Endothelial cell of umbilical vein (primary cell): ENCODE measurements around the gene RALGAPA1.

ENCODE experiments used
- EZH2 ChIP-seq: IDR thresholded peaks from 2 replicates; pipeline ENCODE4 v1.6.1; 2012; ENCODE audit warnings: borderline replicate concordance, low read depth, mild to moderate bottlenecking, moderate library complexity, low read length, inconsistent platforms; ENCODE audit not compliant: severe bottlenecking
- FOS ChIP-seq: IDR thresholded peaks from 2 replicates; pipeline ENCODE4 v1.6.1; 2011; ENCODE audit warnings: mild to moderate bottlenecking, low read length, moderate library complexity, borderline replicate concordance; ENCODE audit not compliant: insufficient read depth
- MYC ChIP-seq: IDR thresholded peaks from one replicate; pipeline ENCODE4 v1.6.1; 2011; ENCODE audit warnings: mild to moderate bottlenecking, low read depth, low read length
- POLR2A ChIP-seq: IDR thresholded peaks from 2 replicates; pipeline ENCODE4 v1.6.1; 2012; ENCODE audit warnings: low read depth, mild to moderate bottlenecking, control low read depth, low read length
- POLR2AphosphoS5 ChIP-seq: IDR thresholded peaks from 2 replicates; pipeline ENCODE4 v1.6.1; 2012; ENCODE audit warnings: low read depth, mild to moderate bottlenecking, control low read depth, low read length, moderate library complexity; ENCODE audit not compliant: insufficient read depth
- TF ChIP-seq, protein P1 (sequence below), 2 donors: IDR thresholded peaks; 1 replicate in 1 of 2; 2 replicates in 1 of 2; pipeline ENCODE4 v1.5.1; 2011; ENCODE audit warnings: low read length in 2 of 2, mild to moderate bottlenecking in 2 of 2, moderate library complexity in 2 of 2, control low read depth in 1 of 2, inconsistent platforms in 1 of 2, low read depth in 1 of 2; ENCODE audit not compliant: insufficient read depth in 1 of 2; ENCODE audit errors: extremely low read depth in 1 of 2
- TF ChIP-seq, protein P2 (sequence below): IDR thresholded peaks from 2 replicates; pipeline ENCODE4 v1.6.1; 2011; ENCODE audit not compliant: insufficient read depth, insufficient read length

DNA sequence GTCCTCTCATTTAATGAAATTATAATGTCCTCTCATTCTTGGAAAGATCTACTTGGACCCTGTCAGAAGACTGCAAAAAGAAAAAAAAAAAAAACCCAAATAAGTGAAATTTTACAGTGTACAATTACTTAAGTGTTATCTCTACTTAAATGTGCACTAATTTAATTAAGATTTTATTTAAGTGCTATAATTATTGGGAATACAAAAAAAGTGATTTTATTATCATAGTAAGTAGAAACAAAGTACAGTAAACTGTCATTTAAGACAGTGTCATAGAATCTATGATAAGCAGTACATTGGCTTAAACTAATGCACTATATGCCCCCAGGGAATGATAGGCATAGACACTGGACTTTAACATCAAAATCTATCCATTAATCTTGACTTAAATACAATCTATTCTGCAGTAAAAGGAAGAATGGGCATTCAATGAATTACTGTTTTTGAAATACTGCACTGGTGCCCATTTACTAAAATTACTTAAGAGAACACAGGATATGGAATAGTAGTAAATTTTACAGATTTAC is 251.8 kb downstream of the RALGAPA1 start:
- TF ChIP-seq, protein P1, sequence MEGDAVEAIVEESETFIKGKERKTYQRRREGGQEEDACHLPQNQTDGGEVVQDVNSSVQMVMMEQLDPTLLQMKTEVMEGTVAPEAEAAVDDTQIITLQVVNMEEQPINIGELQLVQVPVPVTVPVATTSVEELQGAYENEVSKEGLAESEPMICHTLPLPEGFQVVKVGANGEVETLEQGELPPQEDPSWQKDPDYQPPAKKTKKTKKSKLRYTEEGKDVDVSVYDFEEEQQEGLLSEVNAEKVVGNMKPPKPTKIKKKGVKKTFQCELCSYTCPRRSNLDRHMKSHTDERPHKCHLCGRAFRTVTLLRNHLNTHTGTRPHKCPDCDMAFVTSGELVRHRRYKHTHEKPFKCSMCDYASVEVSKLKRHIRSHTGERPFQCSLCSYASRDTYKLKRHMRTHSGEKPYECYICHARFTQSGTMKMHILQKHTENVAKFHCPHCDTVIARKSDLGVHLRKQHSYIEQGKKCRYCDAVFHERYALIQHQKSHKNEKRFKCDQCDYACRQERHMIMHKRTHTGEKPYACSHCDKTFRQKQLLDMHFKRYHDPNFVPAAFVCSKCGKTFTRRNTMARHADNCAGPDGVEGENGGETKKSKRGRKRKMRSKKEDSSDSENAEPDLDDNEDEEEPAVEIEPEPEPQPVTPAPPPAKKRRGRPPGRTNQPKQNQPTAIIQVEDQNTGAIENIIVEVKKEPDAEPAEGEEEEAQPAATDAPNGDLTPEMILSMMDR (IDR thresholded peaks at IDR 0.05; ENCODE audit: extremely low read depth in 1 of 2, insufficient read depth in 1 of 2, low read depth in 1 of 2, low read length in 2 of 2): no peak
- no peak for TF ChIP-seq EZH2
- no peak for TF ChIP-seq POLR2AphosphoS5
- no peak for TF ChIP-seq POLR2A
- TF ChIP-seq, protein P2, sequence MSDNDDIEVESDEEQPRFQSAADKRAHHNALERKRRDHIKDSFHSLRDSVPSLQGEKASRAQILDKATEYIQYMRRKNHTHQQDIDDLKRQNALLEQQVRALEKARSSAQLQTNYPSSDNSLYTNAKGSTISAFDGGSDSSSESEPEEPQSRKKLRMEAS: no peak
- TF ChIP-seq FOS: no peak
- TF ChIP-seq MYC: no peak
